Stomach (tissue), 4 donors: ENCODE results near the gene CBX3.

ENCODE experiments used
- CTCF ChIP-seq, 7 experiments: fragments of 450-650 bp in 4 of 7; fragments of 200-600 bp in 3 of 7; sonication (generic) in 3 of 7; IDR thresholded peaks; one replicate each; pipeline ENCODE4 v1.5.1; 2016 to 2019; ENCODE audit warnings: antibody characterized with exemption in 7 of 7, control low read depth in 2 of 7, mild to moderate bottlenecking in 1 of 7
- EP300 ChIP-seq: sonication (generic); formaldehyde crosslinking; IDR thresholded peaks from one replicate; pipeline ENCODE4 v1.6.1; 2017; ENCODE audit warnings: antibody characterized with exemption
- POLR2AphosphoS5 ChIP-seq, 3 donors: sonication (generic); formaldehyde crosslinking; IDR thresholded peaks; one replicate each; pipeline ENCODE4 v1.6.1; 2016; ENCODE audit warnings: antibody characterized with exemption in 3 of 3

DNA sequence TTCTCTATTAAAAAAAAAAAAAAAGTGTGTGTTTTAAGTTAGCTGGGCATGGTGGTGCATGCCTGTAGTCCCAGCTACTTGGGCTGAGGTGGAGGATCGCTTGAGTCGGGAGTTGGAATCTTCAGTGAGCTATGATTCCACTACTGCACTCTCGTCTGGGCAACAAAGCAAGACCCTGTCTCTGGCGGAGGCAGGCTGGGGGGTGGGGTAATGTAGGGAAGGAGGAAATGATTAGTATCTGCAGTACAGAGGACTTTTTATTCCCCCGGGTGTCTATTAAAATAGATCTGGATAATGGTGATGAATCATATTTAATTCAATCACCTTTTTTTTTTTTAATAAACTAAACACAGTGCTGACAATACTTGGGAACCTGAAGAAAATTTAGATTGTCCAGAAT, 6.5 kb downstream of the CBX3 start:
- TF ChIP-seq POLR2AphosphoS5 (IDR thresholded peaks at IDR 0.05) (no peak), EP300 (no peak), CTCF (IDR thresholded peaks at IDR 0.05) (no peak)
